Adipocyte (in vitro differentiated cells): Measurements from ENCODE around the gene KRTAP5-8.
"Not testable (repeated sequence)": the region's sequence is repeated elsewhere in the genome, so short reads cannot be mapped to it uniquely, and the experiment has no call there.

Source experiments
- DNase-seq: peaks from one replicate; pipeline ENCODE4 v3.0.0-alpha.2; 2015; ENCODE audit warnings: low read depth
- H3K27me3 ChIP-seq: replicated peaks from 2 replicates; pipeline ENCODE4 v1.7.0; 2013; ENCODE audit warnings: mild to moderate bottlenecking, low read length, moderate library complexity; ENCODE audit not compliant: control insufficient read depth, insufficient read depth
- H3K36me3 ChIP-seq: 2 replicates; pipeline ENCODE4 v1.7.0; 2013; ENCODE audit warnings: low read length, mild to moderate bottlenecking, moderate library complexity; ENCODE audit not compliant: control insufficient read depth, insufficient read depth, severe bottlenecking
- H3K4me1 ChIP-seq: 2 replicates; pipeline ENCODE4 v1.7.0; 2013; ENCODE audit warnings: mild to moderate bottlenecking, low read length, moderate library complexity; ENCODE audit not compliant: control insufficient read depth, insufficient read depth
- H3K4me3 ChIP-seq: 2 replicates; pipeline ENCODE4 v1.7.0; 2013; ENCODE audit warnings: mild to moderate bottlenecking, low read length, moderate library complexity
- H3K9ac ChIP-seq: 2 replicates; pipeline ENCODE4 v1.7.0; 2013; ENCODE audit warnings: mild to moderate bottlenecking, low read length, moderate library complexity
- H3K9me3 ChIP-seq: 2 replicates; pipeline ENCODE4 v1.7.0; 2013; ENCODE audit warnings: mild to moderate bottlenecking, low read length, moderate library complexity; ENCODE audit not compliant: control insufficient read depth

The KRTAP5-8 gene

GRCh38 chr11:71566626-71567599, 29.1 kb downstream of the KRTAP5-8 start:
- not testable (repeated sequence) for H3K36me3 ChIP-seq, H3K9me3 ChIP-seq, H3K9ac ChIP-seq, DNase-seq, H3K4me3 ChIP-seq
- peaks cover 25% of the 10 kb centered on the region for H3K27me3 ChIP-seq
- peaks cover 18% of the 10 kb centered on the region for H3K4me1 ChIP-seq

DNA sequence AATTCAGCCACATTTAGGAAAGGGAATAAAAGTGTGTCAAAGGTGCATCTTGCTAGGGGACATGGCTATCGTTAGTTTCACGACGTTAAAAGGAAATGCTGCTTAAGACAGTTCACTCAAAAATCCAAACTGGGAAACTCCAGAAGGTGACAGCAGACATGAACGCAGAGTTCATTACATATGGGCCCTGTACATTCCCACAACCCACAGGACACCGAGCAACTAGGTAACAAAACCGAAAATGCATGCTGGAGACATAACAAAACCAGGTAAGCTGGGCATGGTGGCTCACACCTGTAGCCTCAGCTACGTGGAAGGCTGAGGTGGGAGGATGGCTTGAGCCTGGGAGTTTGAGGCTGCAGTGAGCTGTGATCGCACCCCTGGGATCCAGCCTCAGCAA, 29.8 kb downstream of the KRTAP5-8 start:
- Histone ChIP-seq H3K4me1 (peaks cover 18% of the 10 kb centered on the region), H3K27me3 (peaks cover 25% of the 10 kb centered on the region)
- H3K9ac ChIP-seq, H3K4me3 ChIP-seq, DNase-seq, H3K9me3 ChIP-seq, H3K36me3 ChIP-seq: not testable (repeated sequence)

- Histone ChIP-seq H3K4me3 (no peak overlapping the region), H3K27me3 (peaks cover 33% of the 10 kb centered on the region), H3K9me3 (no peaks in the 10 kb centered on the region), H3K36me3 (no peaks in the 10 kb centered on the region), H3K4me1 (peaks cover 18% of the 10 kb centered on the region), H3K9ac (no peak overlapping the region)
- DNase-seq = no peak
These were observed 31.0 kb downstream of the KRTAP5-8 start for GRCh38 chr11:71568704-71569349.

DNA sequence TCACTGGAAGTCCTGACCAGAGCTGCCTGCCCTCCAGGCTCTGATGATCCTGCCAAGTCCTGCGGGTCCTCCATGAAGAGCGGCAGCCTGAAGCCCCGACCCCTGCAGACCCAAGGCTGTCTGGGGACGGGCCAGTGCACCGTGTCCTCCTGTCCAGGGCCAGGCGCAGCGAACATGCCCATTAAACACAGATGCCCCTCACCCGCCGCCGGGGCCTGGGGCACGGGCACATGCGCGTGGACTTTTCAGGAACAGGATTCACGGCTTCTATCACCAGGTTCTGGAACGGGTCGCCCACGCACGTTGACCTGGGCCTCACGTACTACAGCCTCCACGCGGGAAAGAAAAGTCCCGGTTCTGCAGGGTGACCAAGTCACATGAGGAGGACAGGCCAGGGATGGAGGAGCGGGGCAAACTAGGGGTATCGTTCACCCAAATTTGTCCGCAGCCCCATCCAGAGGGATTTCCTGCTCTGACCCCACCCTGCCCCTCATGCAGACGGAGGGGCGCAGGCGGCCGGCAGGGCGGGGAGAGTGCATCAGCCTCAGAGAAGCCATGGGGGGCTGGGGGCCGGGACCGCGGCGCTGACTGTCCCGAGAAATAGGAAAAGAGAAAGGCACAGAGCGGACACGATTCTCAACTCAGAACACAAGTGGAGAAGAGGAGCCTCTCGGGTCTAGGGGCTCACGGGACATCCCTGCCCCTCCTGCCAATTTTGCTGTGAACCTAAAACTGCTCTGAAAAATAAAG, 33.5 kb downstream of the KRTAP5-8 start:
- not testable (repeated sequence) for H3K4me3 ChIP-seq, DNase-seq, H3K36me3 ChIP-seq, H3K9ac ChIP-seq, H3K9me3 ChIP-seq
- peaks cover 18% of the 10 kb centered on the region for H3K4me1 ChIP-seq
- H3K27me3 ChIP-seq = peaks cover 47% of the 10 kb centered on the region

- Histone ChIP-seq H3K36me3 (no peaks in the 10 kb centered on the region), H3K27me3 (peaks cover 43% of the 10 kb centered on the region), H3K9me3 (no peaks in the 10 kb centered on the region), H3K4me3 (no peak overlapping the region), H3K4me1 (peaks cover 15% of the 10 kb centered on the region), H3K9ac (no peak overlapping the region)
- no peak for DNase-seq
These were observed 35.0 kb downstream of the KRTAP5-8 start for GRCh38 chr11:71572811-71573210.

DNA sequence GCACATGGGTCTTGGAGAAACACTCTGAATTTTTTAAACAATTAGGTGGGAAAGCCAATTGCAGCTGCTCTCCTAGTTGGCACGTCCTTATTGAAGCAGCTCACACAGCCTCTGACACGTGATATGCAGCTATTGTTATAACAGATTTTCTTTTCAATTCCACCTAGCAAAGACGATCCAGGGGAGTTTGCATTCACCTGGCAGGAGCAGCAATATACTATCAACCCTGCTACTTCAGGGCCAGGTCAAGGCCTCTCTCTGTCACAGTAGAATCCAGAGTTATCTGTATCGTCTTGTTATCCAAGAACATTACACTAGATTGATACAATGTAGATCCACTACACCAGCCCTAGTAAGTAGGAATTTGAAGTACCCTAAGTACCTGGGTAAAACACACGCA, 36.6 kb downstream of the KRTAP5-8 start:
- H3K36me3 ChIP-seq = no peaks in the 10 kb centered on the region
- H3K9ac ChIP-seq = no peak overlapping the region
- H3K27me3 ChIP-seq = peaks cover 45% of the 10 kb centered on the region
- peaks cover 1% of the 10 kb centered on the region for H3K4me1 ChIP-seq
- H3K9me3 ChIP-seq = no peaks in the 10 kb centered on the region
- H3K4me3 ChIP-seq = no peak overlapping the region
- no peak for DNase-seq

DNA sequence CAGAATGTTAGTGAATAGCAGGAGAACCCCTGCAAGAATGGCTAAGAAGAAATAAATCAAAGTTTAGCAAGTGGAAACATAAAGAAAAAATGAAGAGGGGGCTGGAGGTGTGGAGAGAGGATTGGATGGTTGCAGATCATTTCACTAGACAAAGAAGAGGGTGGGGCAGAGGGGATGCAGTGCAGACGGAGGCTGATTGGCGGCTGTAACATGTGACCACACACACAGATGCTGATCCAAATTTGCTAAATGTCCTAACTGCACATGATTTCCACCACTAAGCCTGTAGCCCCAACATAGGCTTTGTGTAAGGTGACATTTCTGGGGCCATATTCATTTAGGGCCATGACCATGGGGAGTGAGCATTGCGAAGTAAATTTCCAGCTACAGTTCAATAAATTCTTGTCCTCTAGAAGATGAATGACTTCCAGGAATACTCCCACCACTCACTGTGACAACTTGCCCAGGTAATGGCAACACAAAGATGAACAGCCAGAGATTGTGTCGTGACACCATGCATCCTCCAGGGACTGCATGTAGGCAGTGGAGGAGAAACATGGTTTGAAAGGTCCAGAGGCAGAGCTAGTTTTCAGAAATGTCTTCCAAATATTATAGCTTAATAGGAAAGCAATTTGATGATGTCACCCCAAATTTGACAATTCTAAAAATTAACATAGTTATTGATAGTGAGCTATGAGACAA, 38.0 kb downstream of the KRTAP5-8 start:
- Histone ChIP-seq H3K4me1 (peaks cover 10% of the 10 kb centered on the region), H3K36me3 (no peaks in the 10 kb centered on the region), H3K9ac (no peak overlapping the region), H3K4me3 (no peak overlapping the region), H3K27me3 (peaks cover 40% of the 10 kb centered on the region), H3K9me3 (no peaks in the 10 kb centered on the region)
- DNase-seq = no peak

GRCh38 chr11:71576688-71577465, 39.1 kb downstream of the KRTAP5-8 start:
- not testable (repeated sequence) for DNase-seq, H3K36me3 ChIP-seq, H3K9ac ChIP-seq, H3K4me3 ChIP-seq, H3K9me3 ChIP-seq
- Histone ChIP-seq H3K4me1 (peaks cover 10% of the 10 kb centered on the region), H3K27me3 (peaks cover 43% of the 10 kb centered on the region)

- Histone ChIP-seq H3K36me3 (no peaks in the 10 kb centered on the region), H3K9ac (no peak overlapping the region), H3K4me1 (peaks cover 10% of the 10 kb centered on the region), H3K27me3 (peaks cover 45% of the 10 kb centered on the region), H3K4me3 (no peak overlapping the region), H3K9me3 (no peaks in the 10 kb centered on the region)
- no peak for DNase-seq
These were observed 39.7 kb downstream of the KRTAP5-8 start for GRCh38 chr11:71577469-71578004.

DNA sequence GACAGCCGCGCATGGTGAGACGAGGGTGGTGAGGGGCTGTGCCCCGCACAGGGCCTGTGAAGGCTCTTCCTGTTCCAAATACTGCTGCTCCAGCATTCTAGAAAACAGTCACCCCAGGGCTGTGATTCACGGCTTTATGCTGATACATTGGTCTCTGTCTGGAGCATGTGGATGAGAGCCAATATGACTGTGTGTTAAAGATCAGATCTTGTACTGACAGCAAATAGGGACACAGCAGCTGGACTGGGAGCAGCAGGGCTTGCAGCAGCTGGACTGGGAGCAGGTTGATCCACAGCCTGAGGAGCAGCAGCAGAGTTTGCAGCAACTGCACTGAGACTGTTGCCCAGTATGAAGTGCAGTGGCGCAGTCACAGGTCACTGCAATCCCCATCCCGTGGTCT, 41.7 kb downstream of the KRTAP5-8 start:
- Histone ChIP-seq H3K4me1 (peaks cover 10% of the 10 kb centered on the region), H3K27me3 (peaks cover 30% of the 10 kb centered on the region)
- not testable (repeated sequence) for DNase-seq, H3K4me3 ChIP-seq, H3K9me3 ChIP-seq, H3K9ac ChIP-seq, H3K36me3 ChIP-seq
